ENCODE results near the gene TTBK2.

GRCh38 chr15:42929306-42929848 is 8.8 kb upstream of the TTBK2 start:
- TF ChIP-seq CTCF (conservative IDR thresholded peaks at IDR 0.05; ENCODE audit: low read length) (no peak), EZH2phosphoT487 (IDR thresholded peaks at IDR 0.05; ENCODE audit: borderline replicate concordance, low read depth, low read length) (no peak)

Measured in OCI-LY7 (cell line).